Hepatocyte (in vitro differentiated cells): ENCODE data around the gene ARSJ. TPM values are rescaled to one million over a fixed set of nuclear protein-coding genes. Genes with fewer than 3 reads are reported as not detected.
"Not testable (repeated sequence)": the region's sequence is repeated elsewhere in the genome, so short reads cannot be mapped to it uniquely, and the experiment has no call there.

Experiments used
- DNase-seq: peaks from one replicate; pipeline ENCODE4 v3.0.0-alpha.2; 2016; ENCODE audit warnings: low spot score
- H2AFZ ChIP-seq: fragments of 200-600 bp; sonication (generic); 2 replicates; pipeline ENCODE4 v1.6.0; 2016; ENCODE audit warnings: antibody characterized with exemption, mild to moderate bottlenecking
- H3K27ac ChIP-seq: fragments of 200-600 bp; sonication (generic); 2 replicates; pipeline ENCODE4 v1.5.1; 2016; ENCODE audit warnings: mild to moderate bottlenecking
- H3K27me3 ChIP-seq: fragments of 200-600 bp; sonication (generic); 2 replicates; pipeline ENCODE4 v1.6.1; 2016
- H3K36me3 ChIP-seq: fragments of 200-600 bp; sonication (generic); replicated peaks from 2 replicates; pipeline ENCODE4 v1.5.1; 2016; ENCODE audit warnings: low read depth; ENCODE audit not compliant: insufficient read depth
- H3K4me1 ChIP-seq: fragments of 200-600 bp; sonication (generic); 2 replicates; pipeline ENCODE4 v1.5.1; 2016; ENCODE audit warnings: mild to moderate bottlenecking, moderate library complexity; ENCODE audit not compliant: insufficient read depth
- H3K4me2 ChIP-seq: fragments of 200-600 bp; sonication (generic); 2 replicates; pipeline ENCODE4 v1.6.0; 2016
- H3K4me3 ChIP-seq: fragments of 200-600 bp; sonication (generic); 2 replicates; pipeline ENCODE4 v1.5.1; 2016; ENCODE audit warnings: mild to moderate bottlenecking
- H3K79me2 ChIP-seq: fragments of 200-600 bp; sonication (generic); 2 replicates; pipeline ENCODE4 v1.6.0; 2017; ENCODE audit warnings: mild to moderate bottlenecking
- H3K9me2 ChIP-seq: fragments of 200-600 bp; sonication (generic); replicated peaks from 2 replicates; pipeline ENCODE4 v1.6.0; 2017; ENCODE audit warnings: mild to moderate bottlenecking; ENCODE audit not compliant: insufficient read depth
- H3K9me3 ChIP-seq: fragments of 200-600 bp; sonication (generic); 2 replicates; pipeline ENCODE4 v1.5.1; 2016; ENCODE audit warnings: low read depth, mild to moderate bottlenecking
- H4K20me1 ChIP-seq: fragments of 200-600 bp; sonication (generic); 2 replicates; pipeline ENCODE4 v1.6.0; 2016; ENCODE audit warnings: mild to moderate bottlenecking; ENCODE audit not compliant: insufficient read depth, poor library complexity, severe bottlenecking
- CTCF ChIP-seq: fragments of 200-600 bp; sonication (generic); IDR thresholded peaks from 2 replicates; pipeline ENCODE4 v1.5.1; 2016; ENCODE audit warnings: antibody characterized with exemption, mild to moderate bottlenecking; ENCODE audit not compliant: poor library complexity
- EZH2 ChIP-seq: fragments of 200-600 bp; sonication (generic); IDR thresholded peaks from 2 replicates; pipeline ENCODE4 v1.6.1; 2016; ENCODE audit warnings: antibody characterized with exemption, mild to moderate bottlenecking, borderline replicate concordance
- EZH2phosphoT487 ChIP-seq: fragments of 200-600 bp; sonication (generic); IDR thresholded peaks from one replicate; pipeline ENCODE4 v1.6.1; 2018; ENCODE audit warnings: antibody characterized with exemption, mild to moderate bottlenecking, low read depth, moderate library complexity; ENCODE audit not compliant: unreplicated experiment, severe bottlenecking
- WGBS: methylation state at CpG from one replicate; pipeline ENCODE4 v1.1.6; 2016; ENCODE audit warnings: low lambda C conversion rate; ENCODE audit errors: missing lambda C conversion rate; 5-methylcytosine and 5-hydroxymethylcytosine counted together
- polyA plus RNA-seq: library from polyadenylated mRNA; unstranded; fragments of >200 nt; fragmentation: Nextera tagmentation; extraction: Ambion mirVana; gene quantifications from 2 replicates; pipeline ENCODE4 v1.2.1, GENCODE V29; 2016
- total RNA-seq: library from RNA; depleted of rRNA; stranded (reverse); fragments of >200 nt; gene quantifications from 2 replicates; pipeline ENCODE4 v1.2.3, GENCODE V29; 2014

The ARSJ gene
- total and polyA plus RNA-seq, 2 experiments from 2014 or later = 7.6 to 13.8 TPM

GRCh38 chr4:114019276-114019968 lies 40.0 kb upstream of the ARSJ start:
- H3K27me3 ChIP-seq = no peaks in the 10 kb centered on the region
- no peak for DNase-seq
- H3K27ac ChIP-seq = no peak overlapping the region
- H2AFZ ChIP-seq = no peak overlapping the region
- no peaks in the 10 kb centered on the region for H3K9me3 ChIP-seq
- H4K20me1 ChIP-seq = no peaks in the 10 kb centered on the region
- H3K4me3 ChIP-seq = no peak overlapping the region
- no peaks in the 10 kb centered on the region for H3K9me2 ChIP-seq
- H3K36me3 ChIP-seq = no peaks in the 10 kb centered on the region
- no peak overlapping the region for H3K4me2 ChIP-seq
- TF ChIP-seq EZH2 = no peak
- no peak for TF ChIP-seq CTCF
- TF ChIP-seq EZH2phosphoT487 = no peak
- no peaks in the 10 kb centered on the region for H3K79me2 ChIP-seq
- 47% methylated on average over 2 of the region's 2 CpGs for WGBS
- H3K4me1 ChIP-seq = peaks cover 5% of the 10 kb centered on the region

- Histone ChIP-seq H3K36me3 (no peaks in the 10 kb centered on the region), H3K4me3 (no peak overlapping the region), H3K4me2 (no peak overlapping the region)
Measured at GRCh38 chr4:114017120-114017917, 37.9 kb upstream of the ARSJ start.

GRCh38 chr4:114015444-114015899 lies 36.0 kb upstream of the ARSJ start:
- Histone ChIP-seq H3K4me2 (no peak overlapping the region), H3K9me3 (no peaks in the 10 kb centered on the region), H3K27ac (no peak overlapping the region), H4K20me1 (no peaks in the 10 kb centered on the region), H3K4me3 (no peak overlapping the region), H3K36me3 (no peaks in the 10 kb centered on the region), H3K79me2 (no peaks in the 10 kb centered on the region), H3K27me3 (no peaks in the 10 kb centered on the region), H3K4me1 (peaks cover 5% of the 10 kb centered on the region), H3K9me2 (no peaks in the 10 kb centered on the region), H2AFZ (no peak overlapping the region)
- WGBS = 50% methylated on average over 1 of the region's 1 CpG
- DNase-seq = no peak
- TF ChIP-seq CTCF = no peak
- TF ChIP-seq EZH2 = no peak
- TF ChIP-seq EZH2phosphoT487 = no peak

More at GRCh38 chr4:114017120-114017917, 37.9 kb upstream of the ARSJ start:
- no peaks in the 10 kb centered on the region for H3K9me2 ChIP-seq
- no peaks in the 10 kb centered on the region for H3K27me3 ChIP-seq
- WGBS = 97% methylated on average over 4 of the region's 4 CpGs
- H3K4me1 ChIP-seq = peaks cover 5% of the 10 kb centered on the region
- DNase-seq = no peak
- no peak overlapping the region for H3K27ac ChIP-seq
- no peaks in the 10 kb centered on the region for H3K79me2 ChIP-seq
- no peaks in the 10 kb centered on the region for H3K9me3 ChIP-seq
- TF ChIP-seq EZH2phosphoT487 = no peak
- TF ChIP-seq EZH2 = no peak
- no peak for TF ChIP-seq CTCF
- H2AFZ ChIP-seq = no peak overlapping the region
- H4K20me1 ChIP-seq = no peaks in the 10 kb centered on the region

GRCh38 chr4:114013201-114013600 lies 33.8 kb upstream of the ARSJ start:
- not testable (repeated sequence) for H2AFZ ChIP-seq, H3K79me2 ChIP-seq, H3K4me1 ChIP-seq, H4K20me1 ChIP-seq, H3K9me3 ChIP-seq, H3K9me2 ChIP-seq, H3K36me3 ChIP-seq, H3K27me3 ChIP-seq, H3K4me2 ChIP-seq, H3K4me3 ChIP-seq
- WGBS = 89% methylated on average over 4 of the region's 4 CpGs
- H3K27ac ChIP-seq = peak overlapping the region; percentile 10
- DNase-seq = peak; percentile 36
